HL-60 (cell line): Measurements from ENCODE around the gene WBP2.

Experiments used
- DNase-seq, 2 experiments: peaks; one replicate each; pipeline ENCODE4 v3.0.0-alpha.2; 2010 to 2020; ENCODE audit warnings: low read depth in 1 of 2, low spot score in 1 of 2
- H3K27ac ChIP-seq: fragments of 250-450 bp; sonication (Bioruptor Pico); replicated peaks from 2 replicates; pipeline ENCODE4 v1.5.1; 2020; ENCODE audit warnings: mild to moderate bottlenecking, moderate library complexity
- H3K27me3 ChIP-seq: fragments of 250-450 bp; sonication (Bioruptor Pico); 2 replicates; pipeline ENCODE4 v1.5.1; 2021; ENCODE audit warnings: mild to moderate bottlenecking, moderate library complexity; ENCODE audit not compliant: insufficient read depth, poor library complexity, severe bottlenecking
- H3K4me3 ChIP-seq: replicated peaks from 2 replicates; pipeline ENCODE4 v1.5.1; 2011; ENCODE audit warnings: mild to moderate bottlenecking, control low read depth, low read length; ENCODE audit not compliant: insufficient read depth
- GABPA ChIP-seq: IDR thresholded peaks from 2 replicates; pipeline ENCODE4 v1.6.1; 2012; ENCODE audit warnings: low read depth
- POLR2AphosphoS5 ChIP-seq: IDR thresholded peaks from 2 replicates; pipeline ENCODE4 v1.6.1; 2012; ENCODE audit warnings: low read depth
- REST ChIP-seq: IDR thresholded peaks from 2 replicates; pipeline ENCODE4 v1.6.1; 2012; ENCODE audit warnings: low read depth; ENCODE audit not compliant: insufficient replicate concordance
- SPI1 ChIP-seq: IDR thresholded peaks from 2 replicates; pipeline ENCODE4 v1.6.1; 2012; ENCODE audit warnings: low read depth, mild to moderate bottlenecking, borderline replicate concordance
- TF ChIP-seq, protein P1 (sequence below): IDR thresholded peaks from one replicate; pipeline ENCODE4 v1.5.1; 2011; ENCODE audit warnings: low read length, control low read depth, inconsistent platforms; ENCODE audit not compliant: insufficient read depth

Gene WBP2

GRCh38 chr17:75900691-75901533 lies 45.8 kb upstream of the WBP2 start:
- no peak for TF ChIP-seq GABPA
- 0 out of 2 replicates have a peak, but pooled peaks have one; percentile 17 for TF ChIP-seq POLR2AphosphoS5
- TF ChIP-seq, protein P1, sequence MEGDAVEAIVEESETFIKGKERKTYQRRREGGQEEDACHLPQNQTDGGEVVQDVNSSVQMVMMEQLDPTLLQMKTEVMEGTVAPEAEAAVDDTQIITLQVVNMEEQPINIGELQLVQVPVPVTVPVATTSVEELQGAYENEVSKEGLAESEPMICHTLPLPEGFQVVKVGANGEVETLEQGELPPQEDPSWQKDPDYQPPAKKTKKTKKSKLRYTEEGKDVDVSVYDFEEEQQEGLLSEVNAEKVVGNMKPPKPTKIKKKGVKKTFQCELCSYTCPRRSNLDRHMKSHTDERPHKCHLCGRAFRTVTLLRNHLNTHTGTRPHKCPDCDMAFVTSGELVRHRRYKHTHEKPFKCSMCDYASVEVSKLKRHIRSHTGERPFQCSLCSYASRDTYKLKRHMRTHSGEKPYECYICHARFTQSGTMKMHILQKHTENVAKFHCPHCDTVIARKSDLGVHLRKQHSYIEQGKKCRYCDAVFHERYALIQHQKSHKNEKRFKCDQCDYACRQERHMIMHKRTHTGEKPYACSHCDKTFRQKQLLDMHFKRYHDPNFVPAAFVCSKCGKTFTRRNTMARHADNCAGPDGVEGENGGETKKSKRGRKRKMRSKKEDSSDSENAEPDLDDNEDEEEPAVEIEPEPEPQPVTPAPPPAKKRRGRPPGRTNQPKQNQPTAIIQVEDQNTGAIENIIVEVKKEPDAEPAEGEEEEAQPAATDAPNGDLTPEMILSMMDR, result no peak
- no peak for TF ChIP-seq REST
- TF ChIP-seq SPI1, result no peak
- DNase-seq, result no peak
- Histone ChIP-seq H3K27ac (no peak overlapping the region), H3K27me3 (no peaks in the 10 kb centered on the region), H3K4me3 (no peak overlapping the region)

DNA sequence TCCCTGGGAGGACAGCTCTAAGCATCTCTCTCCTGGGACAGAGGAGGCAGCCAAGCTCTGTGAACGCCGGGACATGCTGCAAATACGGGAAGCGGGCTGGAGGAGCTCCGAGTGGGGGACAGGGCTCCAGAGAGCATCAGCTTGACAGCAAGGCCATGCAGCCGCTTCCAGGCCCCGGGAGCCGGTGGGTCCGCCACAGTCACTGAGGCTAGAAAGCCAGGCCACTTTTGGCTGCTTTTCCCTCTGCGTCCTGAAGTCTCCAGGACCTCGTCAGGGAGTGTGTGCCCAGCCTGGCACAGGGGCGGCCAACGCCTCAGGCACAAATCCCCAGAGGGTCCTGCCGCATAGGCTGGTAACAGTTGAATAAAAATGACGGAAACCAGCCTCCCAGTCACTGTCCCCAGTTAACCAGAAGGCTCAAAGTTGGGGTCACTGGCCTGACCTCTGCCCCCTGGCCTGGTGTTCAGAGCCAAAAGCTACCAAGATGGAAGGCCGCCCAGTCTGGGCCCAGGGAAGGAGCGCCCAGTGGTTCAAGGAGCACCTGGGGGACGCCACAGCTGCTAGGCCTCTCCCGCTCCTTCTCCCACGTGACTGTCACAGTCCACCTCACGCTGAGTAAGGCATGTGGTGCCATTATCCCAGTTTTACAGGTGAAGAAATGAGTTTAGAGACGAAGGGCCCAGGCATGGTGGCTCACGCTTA lies 44.8 kb upstream of the WBP2 start:
- no peak for DNase-seq
- Histone ChIP-seq H3K4me3 (no peak overlapping the region), H3K27me3 (no peaks in the 10 kb centered on the region), H3K27ac (no peak overlapping the region)
- TF ChIP-seq POLR2AphosphoS5 (no peak), SPI1 (no peak), REST (no peak), GABPA (no peak)
- TF ChIP-seq, protein P1, result no peak

DNA sequence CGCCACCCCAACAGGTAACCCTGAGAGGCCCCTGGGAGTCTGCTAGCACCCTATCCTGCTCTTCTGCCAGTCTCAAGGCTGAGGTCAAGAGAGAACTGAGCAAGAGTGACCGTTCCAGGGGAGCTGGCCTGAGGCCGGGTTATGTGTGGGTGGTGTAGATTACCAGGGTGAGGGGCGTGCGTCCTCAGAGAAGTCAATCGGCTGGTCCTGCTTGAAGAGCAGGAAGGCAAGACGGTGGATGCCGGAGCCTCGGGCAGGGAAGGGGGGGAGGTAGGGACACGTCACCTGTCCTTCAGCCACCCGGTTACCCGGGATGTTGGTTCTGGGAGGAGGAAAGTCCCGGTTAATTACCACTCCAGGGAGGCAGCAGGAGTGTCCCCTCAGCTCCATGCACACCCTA lies 44.2 kb upstream of the WBP2 start:
- no peaks in the 10 kb centered on the region for H3K27me3 ChIP-seq
- H3K27ac ChIP-seq, result no peak overlapping the region
- TF ChIP-seq REST (no peak), SPI1 (no peak), POLR2AphosphoS5 (no peak), GABPA (no peak)
- TF ChIP-seq, protein P1, result no peak
- no peak for DNase-seq
- no peak overlapping the region for H3K4me3 ChIP-seq
